Bronchial epithelial cell (primary cell): Measurements from ENCODE around the gene SPHK2. TPM values are rescaled to one million over a fixed set of nuclear protein-coding genes. Genes with fewer than 3 reads are reported as not detected.
"Not testable (repeated sequence)": the region's sequence is repeated elsewhere in the genome, so short reads cannot be mapped to it uniquely, and the experiment has no call there.

Experiments used
- DNase-seq: peaks from one replicate; pipeline ENCODE4 v3.0.0-alpha.2; 2010; ENCODE audit warnings: low read depth
- FAIRE-seq: peaks from 2 replicates; lab custom pipeline; 2011; peaks lifted over from hg19 to GRCh38; lab: Jason Lieb, UNC
- H3K27me3 ChIP-seq: 2 replicates; pipeline ENCODE4 v1.5.1; 2011; ENCODE audit warnings: low read length; ENCODE audit not compliant: control insufficient read depth, insufficient read depth
- H3K36me3 ChIP-seq: 2 replicates; pipeline ENCODE4 v1.5.1; 2011; ENCODE audit warnings: low read length; ENCODE audit not compliant: control insufficient read depth, insufficient read depth
- H3K4me3 ChIP-seq: 2 replicates; pipeline ENCODE4 v1.5.1; 2011; ENCODE audit warnings: mild to moderate bottlenecking, low read depth, low read length, control low read depth
- CTCF ChIP-seq: IDR thresholded peaks from 2 replicates; pipeline ENCODE4 v1.5.1; 2011; ENCODE audit warnings: mild to moderate bottlenecking, moderate library complexity, low read length, control low read depth, inconsistent platforms; ENCODE audit not compliant: insufficient read depth, severe bottlenecking
- total RNA-seq: library from RNA; depleted of rRNA; stranded (reverse); fragments of >200 nt; gene quantifications from 2 replicates; pipeline ENCODE4 v1.2.1, GENCODE V29; 2014

SPHK2 gene
- total RNA-seq, 1 donor from 2014 or later: 3.4 TPM

GRCh38 chr19:48654299-48655059 lies 35.2 kb downstream of the SPHK2 start:
- no peak for FAIRE-seq
- Histone ChIP-seq H3K4me3 (no peak overlapping the region), H3K27me3 (no peaks in the 10 kb centered on the region), H3K36me3 (no peaks in the 10 kb centered on the region)
- TF ChIP-seq CTCF: no peak
- DNase-seq: no peak

GRCh38 chr19:48656840-48657474 lies 37.7 kb downstream of the SPHK2 start:
- FAIRE-seq: no peak
- Histone ChIP-seq H3K27me3 (no peaks in the 10 kb centered on the region), H3K36me3 (no peaks in the 10 kb centered on the region), H3K4me3 (no peak overlapping the region)
- TF ChIP-seq CTCF: no peak
- peak; percentile 84 for DNase-seq

DNA sequence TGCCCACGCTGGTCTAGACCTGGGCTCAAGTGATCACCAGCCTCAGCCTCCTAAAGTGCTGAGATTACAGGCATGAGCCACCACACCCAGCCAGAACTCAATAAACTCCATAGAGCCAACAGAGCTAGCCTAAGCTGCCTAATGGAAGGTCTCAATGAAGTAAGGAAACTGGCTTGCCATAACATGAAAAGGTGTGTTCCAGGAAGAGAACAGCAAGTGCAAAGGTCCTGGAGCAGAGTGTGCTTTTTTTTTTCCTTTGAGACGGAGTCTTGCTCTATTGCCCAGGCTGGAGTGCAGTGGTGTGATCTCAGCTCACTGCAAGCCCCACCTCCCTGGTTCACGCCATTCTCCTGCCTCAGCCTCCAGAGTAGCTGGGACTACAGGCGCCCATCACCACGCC lies 38.5 kb downstream of the SPHK2 start:
- not testable (repeated sequence) for H3K4me3 ChIP-seq, FAIRE-seq, H3K36me3 ChIP-seq, H3K27me3 ChIP-seq, DNase-seq

DNA sequence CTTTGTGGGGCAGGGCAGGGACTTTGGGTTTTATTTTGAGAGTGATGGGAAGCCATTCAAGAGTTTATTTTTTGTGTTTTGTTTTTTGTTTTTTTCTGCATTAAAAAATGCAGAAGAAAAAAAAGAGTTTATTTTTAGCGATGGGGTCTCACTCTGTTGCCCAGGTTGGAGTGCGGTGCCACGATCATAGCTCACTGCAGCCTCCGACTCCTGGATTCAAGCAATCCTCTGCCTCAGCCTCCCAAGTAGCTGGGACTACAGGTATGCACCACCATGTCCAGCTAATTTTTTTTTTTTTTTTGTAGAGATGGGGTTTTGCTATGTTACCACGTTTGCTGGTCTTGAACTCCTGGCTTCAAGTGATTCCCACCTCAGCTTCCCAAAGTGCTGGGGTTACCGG lies 39.2 kb downstream of the SPHK2 start:
- no peak for TF ChIP-seq CTCF
- H3K27me3 ChIP-seq: no peaks in the 10 kb centered on the region
- no peak for DNase-seq
- H3K4me3 ChIP-seq: no peak overlapping the region
- H3K36me3 ChIP-seq: no peaks in the 10 kb centered on the region
- no peak for FAIRE-seq

GRCh38 chr19:48659768-48660167 lies 40.5 kb downstream of the SPHK2 start:
- Histone ChIP-seq H3K36me3 (no peaks in the 10 kb centered on the region), H3K4me3 (no peak overlapping the region), H3K27me3 (no peaks in the 10 kb centered on the region)
- FAIRE-seq (no peak), DNase-seq (peak; percentile 61)
- TF ChIP-seq CTCF: no peak

GRCh38 chr19:48660852-48661710 lies 41.8 kb downstream of the SPHK2 start:
- Histone ChIP-seq H3K4me3 (no peak overlapping the region), H3K27me3 (no peaks in the 10 kb centered on the region), H3K36me3 (no peaks in the 10 kb centered on the region)
- DNase-seq (peak; percentile 87), FAIRE-seq (no peak)
- no peak for TF ChIP-seq CTCF
